ENCODE measurements around the gene KCNIP1.

DNA sequence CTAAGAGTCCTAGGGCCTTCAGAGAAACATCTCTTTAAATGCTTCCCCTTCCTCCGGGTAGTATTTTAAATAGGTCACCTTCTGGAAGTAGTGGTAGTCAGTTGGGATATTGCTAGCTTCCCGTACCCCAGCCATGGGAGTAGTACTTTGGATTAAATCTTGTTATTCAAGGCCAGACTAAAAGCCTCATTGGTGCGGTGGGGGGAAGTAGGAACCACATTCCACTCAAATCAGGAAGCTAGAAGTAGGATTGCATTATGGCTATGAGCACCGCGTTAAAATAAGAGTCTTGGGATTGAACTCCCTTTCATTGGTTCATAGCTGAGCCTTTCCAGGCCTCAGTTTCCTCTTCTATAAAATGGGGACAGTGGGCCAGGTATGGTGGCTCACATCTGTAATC is 6.7 kb downstream of the KCNIP1 start:
- no peak for TF ChIP-seq POLR2A (IDR thresholded peaks at IDR 0.05)
- TF ChIP-seq, protein P1, sequence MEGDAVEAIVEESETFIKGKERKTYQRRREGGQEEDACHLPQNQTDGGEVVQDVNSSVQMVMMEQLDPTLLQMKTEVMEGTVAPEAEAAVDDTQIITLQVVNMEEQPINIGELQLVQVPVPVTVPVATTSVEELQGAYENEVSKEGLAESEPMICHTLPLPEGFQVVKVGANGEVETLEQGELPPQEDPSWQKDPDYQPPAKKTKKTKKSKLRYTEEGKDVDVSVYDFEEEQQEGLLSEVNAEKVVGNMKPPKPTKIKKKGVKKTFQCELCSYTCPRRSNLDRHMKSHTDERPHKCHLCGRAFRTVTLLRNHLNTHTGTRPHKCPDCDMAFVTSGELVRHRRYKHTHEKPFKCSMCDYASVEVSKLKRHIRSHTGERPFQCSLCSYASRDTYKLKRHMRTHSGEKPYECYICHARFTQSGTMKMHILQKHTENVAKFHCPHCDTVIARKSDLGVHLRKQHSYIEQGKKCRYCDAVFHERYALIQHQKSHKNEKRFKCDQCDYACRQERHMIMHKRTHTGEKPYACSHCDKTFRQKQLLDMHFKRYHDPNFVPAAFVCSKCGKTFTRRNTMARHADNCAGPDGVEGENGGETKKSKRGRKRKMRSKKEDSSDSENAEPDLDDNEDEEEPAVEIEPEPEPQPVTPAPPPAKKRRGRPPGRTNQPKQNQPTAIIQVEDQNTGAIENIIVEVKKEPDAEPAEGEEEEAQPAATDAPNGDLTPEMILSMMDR (IDR thresholded peaks at IDR 0.05), result no peak
